HL-60 (cell line): ENCODE measurements around the gene ZNF419.
A peak's percentile ranks its signal among the peaks of the same experiment; 100 is the strongest.
"Not testable (repeated sequence)": the region's sequence is repeated elsewhere in the genome, so short reads cannot be mapped to it uniquely, and the experiment has no call there.

Experiments used
- DNase-seq, 2 experiments: peaks; one replicate each; pipeline ENCODE4 v3.0.0-alpha.2; 2010 to 2020; ENCODE audit warnings: low read depth in 1 of 2, low spot score in 1 of 2
- H3K27ac ChIP-seq: fragments of 250-450 bp; sonication (Bioruptor Pico); replicated peaks from 2 replicates; pipeline ENCODE4 v1.5.1; 2020; ENCODE audit warnings: mild to moderate bottlenecking, moderate library complexity
- H3K27me3 ChIP-seq: fragments of 250-450 bp; sonication (Bioruptor Pico); 2 replicates; pipeline ENCODE4 v1.5.1; 2021; ENCODE audit warnings: mild to moderate bottlenecking, moderate library complexity; ENCODE audit not compliant: insufficient read depth, poor library complexity, severe bottlenecking
- H3K4me3 ChIP-seq: replicated peaks from 2 replicates; pipeline ENCODE4 v1.5.1; 2011; ENCODE audit warnings: mild to moderate bottlenecking, control low read depth, low read length; ENCODE audit not compliant: insufficient read depth
- GABPA ChIP-seq: IDR thresholded peaks from 2 replicates; pipeline ENCODE4 v1.6.1; 2012; ENCODE audit warnings: low read depth
- POLR2AphosphoS5 ChIP-seq: IDR thresholded peaks from 2 replicates; pipeline ENCODE4 v1.6.1; 2012; ENCODE audit warnings: low read depth
- REST ChIP-seq: IDR thresholded peaks from 2 replicates; pipeline ENCODE4 v1.6.1; 2012; ENCODE audit warnings: low read depth; ENCODE audit not compliant: insufficient replicate concordance
- SPI1 ChIP-seq: IDR thresholded peaks from 2 replicates; pipeline ENCODE4 v1.6.1; 2012; ENCODE audit warnings: low read depth, mild to moderate bottlenecking, borderline replicate concordance
- TF ChIP-seq, protein P1 (sequence below): IDR thresholded peaks from one replicate; pipeline ENCODE4 v1.5.1; 2011; ENCODE audit warnings: low read length, control low read depth, inconsistent platforms; ENCODE audit not compliant: insufficient read depth

ZNF419 gene

DNA sequence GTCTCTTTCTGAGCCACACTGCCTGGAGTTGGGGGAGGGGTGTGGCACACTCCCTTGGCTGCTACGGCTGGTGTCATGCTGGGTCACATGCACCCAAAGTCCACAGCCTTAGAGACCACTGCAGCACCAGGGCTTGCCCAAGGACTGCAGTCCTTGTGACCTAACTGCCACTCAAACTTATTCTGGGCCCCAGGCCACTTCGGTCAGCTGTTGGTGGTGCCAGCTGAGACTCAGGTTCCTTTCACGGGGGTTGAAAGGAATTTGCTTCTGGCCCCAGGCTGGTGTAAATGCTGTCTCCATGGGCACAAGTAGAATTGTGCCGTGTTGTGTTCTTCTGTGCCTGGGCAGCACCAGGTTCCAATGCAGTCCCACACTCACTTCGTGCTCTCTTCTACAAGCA lies 21.1 kb upstream of the ZNF419 start:
- no peak for DNase-seq
- no peaks in the 10 kb centered on the region for H3K27me3 ChIP-seq
- no peak overlapping the region for H3K4me3 ChIP-seq
- TF ChIP-seq POLR2AphosphoS5 = no peak
- TF ChIP-seq REST = no peak
- no peak for TF ChIP-seq GABPA
- TF ChIP-seq, protein P1, sequence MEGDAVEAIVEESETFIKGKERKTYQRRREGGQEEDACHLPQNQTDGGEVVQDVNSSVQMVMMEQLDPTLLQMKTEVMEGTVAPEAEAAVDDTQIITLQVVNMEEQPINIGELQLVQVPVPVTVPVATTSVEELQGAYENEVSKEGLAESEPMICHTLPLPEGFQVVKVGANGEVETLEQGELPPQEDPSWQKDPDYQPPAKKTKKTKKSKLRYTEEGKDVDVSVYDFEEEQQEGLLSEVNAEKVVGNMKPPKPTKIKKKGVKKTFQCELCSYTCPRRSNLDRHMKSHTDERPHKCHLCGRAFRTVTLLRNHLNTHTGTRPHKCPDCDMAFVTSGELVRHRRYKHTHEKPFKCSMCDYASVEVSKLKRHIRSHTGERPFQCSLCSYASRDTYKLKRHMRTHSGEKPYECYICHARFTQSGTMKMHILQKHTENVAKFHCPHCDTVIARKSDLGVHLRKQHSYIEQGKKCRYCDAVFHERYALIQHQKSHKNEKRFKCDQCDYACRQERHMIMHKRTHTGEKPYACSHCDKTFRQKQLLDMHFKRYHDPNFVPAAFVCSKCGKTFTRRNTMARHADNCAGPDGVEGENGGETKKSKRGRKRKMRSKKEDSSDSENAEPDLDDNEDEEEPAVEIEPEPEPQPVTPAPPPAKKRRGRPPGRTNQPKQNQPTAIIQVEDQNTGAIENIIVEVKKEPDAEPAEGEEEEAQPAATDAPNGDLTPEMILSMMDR = no peak
- TF ChIP-seq SPI1 = no peak
- H3K27ac ChIP-seq = no peak overlapping the region

- TF ChIP-seq GABPA = no peak
- TF ChIP-seq POLR2AphosphoS5 = 0 out of 2 replicates have a peak, but pooled peaks have one; percentile 17
- no peak for TF ChIP-seq SPI1
- H3K27me3 ChIP-seq = no peaks in the 10 kb centered on the region
- no peak overlapping the region for H3K4me3 ChIP-seq
- no peak for DNase-seq
- H3K27ac ChIP-seq = no peak overlapping the region
Measured at GRCh38 chr19:57473646-57474045, 13.9 kb upstream of the ZNF419 start.

- peak within 1 kb of the TSS; percentile 79 for H3K27ac ChIP-seq
- TF ChIP-seq POLR2AphosphoS5 (peak; percentile 50), GABPA (peak; percentile 95), SPI1 (peak; percentile 59; the same call in 1 of the 2 replicates), REST (peak; percentile 32)
- TF ChIP-seq, protein P1 = peak; percentile 33
- H3K27me3 ChIP-seq = no peaks in the 10 kb centered on the region
- peak; percentile 93 to 96 for DNase-seq
- peak within 1 kb of the TSS; percentile 68 for H3K4me3 ChIP-seq
Measured at GRCh38 chr19:57477191-57478008, 10.2 kb upstream of the ZNF419 start, which contains the start of gene ZNF772. Gene ZNF772 (minus strand): TSS chr19:57477566. CDS start chr19:57477309, 257 bp downstream.

DNA sequence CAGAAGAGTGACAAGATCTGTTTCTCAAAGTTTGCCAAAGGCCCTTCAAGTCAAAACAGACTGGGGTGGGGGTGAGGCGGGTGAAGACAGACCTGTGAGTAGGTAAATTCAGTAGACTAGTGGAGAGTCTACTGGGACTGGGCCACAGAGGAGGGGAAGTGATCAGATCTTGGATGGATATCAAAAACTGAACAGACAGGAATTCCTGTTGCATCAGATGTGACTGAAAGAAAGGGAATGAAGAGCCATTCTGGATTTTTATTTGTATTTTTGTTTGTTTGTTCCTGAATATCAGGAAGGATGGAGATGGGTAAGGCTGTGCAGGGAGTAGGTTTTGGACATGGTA lies 722 bp downstream of the ZNF419 start:
- H3K27me3 ChIP-seq, DNase-seq: not testable (repeated sequence)
- H3K4me3 ChIP-seq = peak overlapping the region; percentile 13; the same call in 1 of the 2 replicates
- 0 out of 2 replicates have a peak overlapping the region, but pooled peaks have one; percentile 34 for H3K27ac ChIP-seq

- not testable (repeated sequence) for H3K4me3 ChIP-seq, H3K27me3 ChIP-seq, DNase-seq, H3K27ac ChIP-seq
Measured at GRCh38 chr19:57499332-57499679, 11.8 kb downstream of the ZNF419 start.
